H1 (cell line): ENCODE results near the gene TSPAN32. TPM values are rescaled to one million over a fixed set of nuclear protein-coding genes. Genes with fewer than 3 reads are reported as not detected.

Source experiments
- EGR1 ChIP-seq: IDR thresholded peaks from 2 replicates; pipeline ENCODE4 v1.6.1; 2011; ENCODE audit warnings: low read depth, low read length, borderline replicate concordance
- SIRT6 ChIP-seq: IDR thresholded peaks from one replicate; pipeline ENCODE4 v1.7.1; 2012; ENCODE audit warnings: low read length, inconsistent platforms
- polyA plus RNA-seq, 7 experiments: library from polyadenylated mRNA; depleted of rRNA in 3 of 7; stranded (reverse) in 5 of 7; unstranded in 2 of 7; fragments of >200 nt in 5 of 7; fragments of 200-250 nt in 2 of 7; gene quantifications; 1 replicate in 5 of 7; 2 replicates in 1 of 7; 4 replicates in 1 of 7; pipeline versions ENCODE4 v1.2.1 to v1.2.3, GENCODE V29; 2011 to 2013; ENCODE audit warnings: missing spikeins in 2 of 7, mixed read lengths in 2 of 7
- total RNA-seq: library from RNA; stranded (reverse); fragmentation: NEBNext Ultra II Directional; extraction: Animal tissue kit (Norgen Biotek cat#: 25700); gene quantifications from 2 replicates; pipeline ENCODE4 v1.2.1, GENCODE V29; 2021
- TF ChIP-seq, protein P1 (sequence below), 3 experiments: IDR thresholded peaks; 1 replicate in 2 of 3; 2 replicates in 1 of 3; pipeline versions ENCODE4 v1.5.1 to v1.6.1; 2011; ENCODE audit warnings: low read length in 3 of 3, mild to moderate bottlenecking in 3 of 3, inconsistent platforms in 2 of 3, low read depth in 1 of 3, moderate library complexity in 1 of 3; ENCODE audit not compliant: insufficient read depth in 1 of 3; ENCODE audit errors: control extremely low read depth in 1 of 3

Gene TSPAN32
- total and polyA plus RNA-seq, 2 of the 8 experiments (the other 6 are each of a cell fraction or from before 2014, with no cell fraction given), result not detected

DNA sequence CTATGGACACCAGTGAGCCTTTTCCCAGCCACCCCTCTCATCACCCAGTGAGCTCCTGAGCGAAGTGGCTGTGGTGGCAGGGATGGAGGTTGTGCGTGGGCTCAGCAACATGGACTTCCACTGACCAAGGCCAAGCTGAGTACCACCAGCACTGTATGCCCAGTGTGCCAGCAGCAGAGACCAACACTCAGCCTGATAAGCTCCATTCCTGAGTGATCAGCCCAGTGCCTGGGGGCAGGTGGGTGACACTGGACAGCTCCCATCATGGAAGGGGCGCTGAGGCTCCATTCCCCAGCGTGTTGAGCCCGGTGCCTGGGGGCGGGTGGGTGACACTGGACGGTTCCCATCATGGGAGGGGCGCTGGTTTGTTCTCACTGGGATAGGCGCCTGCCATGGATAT, 57.7 kb downstream of the TSPAN32 start (continued):
- TF ChIP-seq EGR1 (no peak), SIRT6 (no peak)
- TF ChIP-seq, protein P1, sequence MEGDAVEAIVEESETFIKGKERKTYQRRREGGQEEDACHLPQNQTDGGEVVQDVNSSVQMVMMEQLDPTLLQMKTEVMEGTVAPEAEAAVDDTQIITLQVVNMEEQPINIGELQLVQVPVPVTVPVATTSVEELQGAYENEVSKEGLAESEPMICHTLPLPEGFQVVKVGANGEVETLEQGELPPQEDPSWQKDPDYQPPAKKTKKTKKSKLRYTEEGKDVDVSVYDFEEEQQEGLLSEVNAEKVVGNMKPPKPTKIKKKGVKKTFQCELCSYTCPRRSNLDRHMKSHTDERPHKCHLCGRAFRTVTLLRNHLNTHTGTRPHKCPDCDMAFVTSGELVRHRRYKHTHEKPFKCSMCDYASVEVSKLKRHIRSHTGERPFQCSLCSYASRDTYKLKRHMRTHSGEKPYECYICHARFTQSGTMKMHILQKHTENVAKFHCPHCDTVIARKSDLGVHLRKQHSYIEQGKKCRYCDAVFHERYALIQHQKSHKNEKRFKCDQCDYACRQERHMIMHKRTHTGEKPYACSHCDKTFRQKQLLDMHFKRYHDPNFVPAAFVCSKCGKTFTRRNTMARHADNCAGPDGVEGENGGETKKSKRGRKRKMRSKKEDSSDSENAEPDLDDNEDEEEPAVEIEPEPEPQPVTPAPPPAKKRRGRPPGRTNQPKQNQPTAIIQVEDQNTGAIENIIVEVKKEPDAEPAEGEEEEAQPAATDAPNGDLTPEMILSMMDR (IDR thresholded peaks at IDR 0.05; ENCODE audit: control extremely low read depth in 1 of 3, insufficient read depth in 1 of 3, low read depth in 1 of 3, low read length in 3 of 3), result no peak
- TF ChIP-seq, all 59 proteins: peak for 0
